Ramos (cell line): ENCODE results near the gene WDR5B.
"Not testable (repeated sequence)": the region's sequence is repeated elsewhere in the genome, so short reads cannot be mapped to it uniquely, and the experiment has no call there.

Experiments
- in situ Hi-C: fragments of 300-500 bp; cut with MboI; formaldehyde crosslinking; loops from one replicate; pipeline ENCODE4 v1.14.3; 2022; ENCODE audit warnings: low sequenced_read_pairs; ENCODE audit not compliant: unreplicated experiment

Gene WDR5B

DNA sequence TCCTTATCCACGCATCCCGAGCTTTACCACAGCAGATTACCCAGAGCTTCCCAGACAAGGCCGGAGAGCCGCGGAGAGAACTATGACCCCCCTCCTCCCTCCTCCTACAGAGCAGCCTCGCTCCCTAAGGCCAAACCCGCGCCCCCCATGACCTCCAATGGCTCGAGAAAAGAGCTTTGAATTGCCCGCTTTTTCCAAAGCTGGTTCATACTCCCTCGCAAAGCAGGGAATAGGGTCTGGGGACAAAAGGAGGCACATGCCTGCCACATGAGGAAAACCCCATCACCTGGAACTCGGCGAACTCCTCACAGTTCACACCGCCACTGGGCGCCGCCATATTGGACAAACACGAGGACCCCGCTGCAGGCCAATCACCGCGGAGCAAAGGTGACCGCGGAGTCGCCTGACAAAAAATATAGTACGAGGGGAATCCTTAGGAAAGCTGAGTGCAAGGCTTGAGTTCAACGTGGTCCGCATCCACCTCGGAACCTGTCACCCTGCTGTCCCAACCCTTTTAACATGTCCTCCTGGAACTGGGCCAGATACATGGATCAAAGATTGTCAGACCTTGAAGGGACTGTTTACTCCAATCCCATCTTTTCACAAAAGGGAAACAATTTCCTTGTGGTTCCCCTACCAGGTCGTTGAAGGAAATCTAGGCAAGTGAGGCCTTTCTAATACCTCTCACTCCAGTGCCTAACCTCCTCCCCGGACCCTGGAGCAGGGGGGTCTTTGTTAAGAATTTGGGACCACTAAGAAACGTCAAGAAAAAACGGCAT is 32.8 kb downstream of the WDR5B start, which contains the start of gene MIX23:
Gene MIX23 (minus strand): TSS at position 344 of the 779 bp plus-strand sequence. CDS start 7 bp downstream, at position 337.
- in situ Hi-C loops, result no loop called here

DNA sequence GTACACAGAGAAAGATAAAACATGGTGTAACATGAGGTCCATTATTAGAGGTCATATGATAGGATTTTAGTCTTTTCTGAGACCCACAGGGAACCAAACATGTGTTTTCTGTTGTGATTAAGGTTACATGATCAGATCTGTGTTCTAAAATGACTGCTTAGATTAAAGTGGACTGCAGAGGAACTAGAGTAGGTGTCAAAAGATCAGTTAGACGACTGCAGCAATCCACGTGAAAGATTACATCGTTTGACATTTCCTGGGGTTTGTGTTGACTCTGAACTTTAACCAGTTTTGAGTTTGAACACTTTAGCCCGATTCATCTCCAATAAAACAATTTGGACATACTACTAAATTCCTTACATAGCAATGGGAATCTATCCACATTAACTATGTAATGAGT is 37.9 kb downstream of the WDR5B start:
- in situ Hi-C loops, result no loop called here

DNA sequence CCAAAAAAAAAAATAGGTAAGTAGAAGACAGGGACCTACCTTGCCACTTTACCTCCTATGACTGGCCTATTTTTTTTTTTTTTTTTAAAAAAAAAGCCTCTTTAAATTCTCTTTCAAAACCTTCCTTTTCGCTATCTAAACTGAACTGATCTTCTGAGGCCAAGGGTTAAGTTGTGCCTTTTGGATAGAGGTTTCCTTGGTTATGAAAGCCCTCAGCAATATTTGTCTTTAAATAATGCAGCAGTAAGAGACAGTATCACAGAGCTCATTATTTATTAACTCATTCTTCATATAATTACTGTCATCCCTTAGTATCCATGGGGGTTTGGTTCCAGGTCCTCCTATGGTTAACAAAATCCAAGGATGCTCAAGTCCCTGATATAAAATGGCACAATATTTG is 41.8 kb downstream of the WDR5B start:
- in situ Hi-C loops, result no loop called here

DNA sequence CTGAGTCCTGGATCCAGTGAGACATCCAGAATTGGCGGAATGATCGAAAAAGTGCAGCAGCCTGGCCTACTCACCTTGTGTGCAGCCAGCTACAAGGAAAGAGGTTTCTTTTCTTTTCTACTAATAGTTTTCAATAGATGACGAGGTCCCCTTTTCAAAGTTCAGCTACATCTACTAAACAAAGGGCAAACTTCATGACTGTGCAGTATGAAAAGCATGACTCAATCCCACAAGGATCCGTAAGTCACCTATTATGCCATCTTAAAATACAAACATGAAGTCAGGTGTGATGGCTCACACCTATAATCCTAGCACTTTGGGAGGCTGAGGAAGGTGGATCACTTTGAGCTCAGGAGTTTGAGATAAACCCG is 49.5 kb downstream of the WDR5B start:
- in situ Hi-C loops, result no loop called here

DNA sequence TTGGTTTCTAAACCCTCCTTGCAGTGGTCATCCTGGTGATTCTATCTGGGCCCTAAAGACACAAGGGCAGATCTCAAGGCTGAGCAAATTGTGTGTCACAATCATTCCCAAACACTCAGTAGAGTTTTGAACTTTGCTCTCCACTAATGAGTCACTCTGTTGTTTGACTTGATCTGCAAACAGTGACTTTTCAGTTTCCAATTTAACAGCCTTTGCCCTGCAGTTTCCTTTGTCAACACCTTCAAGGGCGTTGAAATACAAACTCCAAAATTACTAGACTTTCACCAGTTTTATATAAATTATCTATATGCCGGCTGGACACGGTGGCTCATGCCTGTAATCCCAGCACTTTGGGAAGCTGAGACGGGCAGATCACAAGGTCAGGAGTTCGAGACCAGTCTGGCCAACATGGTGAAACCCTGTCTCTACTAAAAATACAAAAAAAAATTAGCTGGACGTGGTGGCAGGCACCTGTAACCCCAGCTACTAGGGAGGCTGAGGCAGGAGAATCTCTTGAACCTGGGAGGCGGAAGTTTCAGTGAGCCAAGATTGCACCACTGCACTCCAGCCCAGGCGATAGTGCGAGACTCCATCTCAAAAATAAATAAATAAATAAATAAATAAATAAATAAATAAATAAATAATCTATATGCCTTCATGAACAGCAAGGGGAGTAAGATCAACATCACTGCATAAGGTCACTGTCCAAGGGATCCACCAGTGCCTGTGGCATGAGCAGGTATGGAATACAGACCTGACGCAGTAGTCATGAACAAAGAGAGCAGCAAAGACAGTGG is 50.1 kb downstream of the WDR5B start:
- in situ Hi-C loops, result not testable (repeated sequence)

DNA sequence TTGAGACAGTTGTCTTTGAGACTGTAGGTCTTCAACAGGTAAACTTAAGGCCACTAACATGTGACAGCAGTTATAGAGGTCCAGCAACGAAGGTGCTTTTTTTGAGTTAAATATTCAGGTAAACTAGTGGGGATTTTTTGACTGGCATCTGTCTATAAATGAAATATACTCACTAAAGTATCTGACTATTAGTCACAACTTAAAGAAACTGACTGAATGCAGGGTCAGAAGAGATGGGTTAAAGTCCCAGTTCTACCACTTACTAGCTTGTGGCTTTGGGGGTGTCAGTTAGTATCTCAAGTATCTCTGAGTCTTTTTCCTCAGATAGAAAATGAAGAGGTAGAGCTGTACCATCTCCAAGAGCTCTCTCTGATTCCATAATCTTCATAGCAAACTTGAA is 50.8 kb downstream of the WDR5B start:
- in situ Hi-C loops, result no loop called here

DNA sequence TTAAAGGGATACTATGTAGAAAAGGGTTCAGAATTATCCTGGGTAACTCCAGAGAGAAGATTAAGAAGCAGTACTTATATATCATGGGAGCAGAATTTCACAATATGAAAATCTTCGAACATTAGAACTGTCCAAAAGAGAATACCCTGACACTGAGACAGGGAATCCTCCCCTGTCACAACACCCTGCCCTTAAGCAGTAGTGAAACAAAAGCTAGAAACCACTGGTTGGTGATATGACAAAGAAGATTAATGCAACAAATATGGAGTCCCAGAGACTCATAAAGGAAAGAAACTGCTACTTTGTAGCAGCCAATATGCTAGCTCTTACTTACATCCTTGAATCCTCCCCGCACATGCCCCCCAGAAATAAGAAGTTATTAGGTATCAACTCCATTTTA is 51.4 kb downstream of the WDR5B start:
- in situ Hi-C loops, result no loop called here
